ENCODE data around the gene APELA.

GRCh38 chr4:164880489-164881262, 3.7 kb downstream of the APELA start:
- TF ChIP-seq ZNF451 (CRISPR knock-in tag; IDR thresholded peaks at IDR 0.05) = no peak
- TF ChIP-seq POLR2AphosphoS5 (IDR thresholded peaks at IDR 0.05; ENCODE audit: low read depth, low read length) = no peak
- no peak for TF ChIP-seq ZNF749 (CRISPR knock-in tag; IDR thresholded peaks at IDR 0.05; ENCODE audit: borderline replicate concordance)
- TF ChIP-seq ZNF33B (CRISPR knock-in tag; IDR thresholded peaks at IDR 0.05) = no peak
- TF ChIP-seq POLR2A (IDR thresholded peaks at IDR 0.05; ENCODE audit: insufficient read depth in 1 of 2, low read depth in 2 of 2, low read length in 2 of 2) = no peak
- no peak for TF ChIP-seq RFX5 (IDR thresholded peaks at IDR 0.05; ENCODE audit: low read depth, low read length)
- no peak for TF ChIP-seq ZIK1 (CRISPR knock-in tag; IDR thresholded peaks at IDR 0.05; ENCODE audit: borderline replicate concordance, low read depth)
- no peak for TF ChIP-seq ZNF224 (CRISPR knock-in tag; IDR thresholded peaks at IDR 0.05)

Measured in HepG2 (cell line).